OCI-LY1 (cell line): ENCODE results near the gene SLF1.

Experiments used
- EZH2 ChIP-seq: fragments of 200-600 bp; sonication (generic), shearing (Covaris generic); IDR thresholded peaks from 2 replicates; pipeline ENCODE4 v1.8.0; 2017; ENCODE audit warnings: borderline replicate concordance, mixed run types, mild to moderate bottlenecking, antibody characterized with exemption, low read length, moderate library complexity, mixed read lengths
- TF ChIP-seq, protein P1 (sequence below): fragments of 200-600 bp; sonication (generic), shearing (Covaris generic); IDR thresholded peaks from 2 replicates; pipeline ENCODE4 v1.5.1; 2017; ENCODE audit warnings: mild to moderate bottlenecking, antibody characterized with exemption, low read length, moderate library complexity, mixed read lengths

DNA sequence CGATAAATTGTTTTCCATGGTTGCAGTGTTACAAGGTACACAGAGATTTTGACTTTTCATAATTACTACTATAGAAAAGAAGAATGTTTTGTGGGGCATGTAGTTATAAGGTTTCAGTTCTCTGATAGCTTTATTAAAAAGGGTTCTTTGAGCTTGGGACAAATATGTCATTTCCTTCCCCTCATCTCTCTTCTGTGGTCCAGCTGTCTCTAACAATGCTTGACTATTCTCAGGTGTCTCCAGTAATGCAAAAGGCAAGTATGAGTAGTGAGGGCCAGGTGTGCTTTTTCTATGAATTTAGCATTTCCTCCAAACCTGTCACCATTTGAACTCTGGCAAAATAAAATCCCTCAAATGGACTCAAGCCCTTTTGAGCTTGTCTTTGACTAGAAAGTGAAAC lies 84.3 kb downstream of the SLF1 start:
- no peak for TF ChIP-seq EZH2
- TF ChIP-seq, protein P1, sequence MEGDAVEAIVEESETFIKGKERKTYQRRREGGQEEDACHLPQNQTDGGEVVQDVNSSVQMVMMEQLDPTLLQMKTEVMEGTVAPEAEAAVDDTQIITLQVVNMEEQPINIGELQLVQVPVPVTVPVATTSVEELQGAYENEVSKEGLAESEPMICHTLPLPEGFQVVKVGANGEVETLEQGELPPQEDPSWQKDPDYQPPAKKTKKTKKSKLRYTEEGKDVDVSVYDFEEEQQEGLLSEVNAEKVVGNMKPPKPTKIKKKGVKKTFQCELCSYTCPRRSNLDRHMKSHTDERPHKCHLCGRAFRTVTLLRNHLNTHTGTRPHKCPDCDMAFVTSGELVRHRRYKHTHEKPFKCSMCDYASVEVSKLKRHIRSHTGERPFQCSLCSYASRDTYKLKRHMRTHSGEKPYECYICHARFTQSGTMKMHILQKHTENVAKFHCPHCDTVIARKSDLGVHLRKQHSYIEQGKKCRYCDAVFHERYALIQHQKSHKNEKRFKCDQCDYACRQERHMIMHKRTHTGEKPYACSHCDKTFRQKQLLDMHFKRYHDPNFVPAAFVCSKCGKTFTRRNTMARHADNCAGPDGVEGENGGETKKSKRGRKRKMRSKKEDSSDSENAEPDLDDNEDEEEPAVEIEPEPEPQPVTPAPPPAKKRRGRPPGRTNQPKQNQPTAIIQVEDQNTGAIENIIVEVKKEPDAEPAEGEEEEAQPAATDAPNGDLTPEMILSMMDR = no peak
